GM21825 (cell line): ENCODE measurements around the gene SRRT.
"Not testable (repeated sequence)": the region's sequence is repeated elsewhere in the genome, so short reads cannot be mapped to it uniquely, and the experiment has no call there.

ENCODE experiments used
- ATAC-seq: cut with Tn5 transposase; IDR thresholded peaks from one replicate; pipeline ENCODE4 v1.9.1; 2021; ENCODE audit warnings: mild to moderate bottlenecking, moderate library complexity; ENCODE audit not compliant: unreplicated experiment

The SRRT gene

GRCh38 chr7:100893318-100893895 lies 18.5 kb downstream of the SRRT start:
- ATAC-seq, result no peak

- ATAC-seq, result no peak
Measured at GRCh38 chr7:100893910-100894721, 19.2 kb downstream of the SRRT start.

GRCh38 chr7:100894860-100895700 lies 20.2 kb downstream of the SRRT start:
- ATAC-seq, result no peak

- ATAC-seq, result no peak
Measured at GRCh38 chr7:100895701-100895955, 20.7 kb downstream of the SRRT start, which contains the start of gene ACHE. ACHE (minus strand) TSS chr7:100895888; CDS start chr7:100894232, 1,656 bp downstream.

GRCh38 chr7:100895956-100896731 lies 21.2 kb downstream of the SRRT start:
- ATAC-seq, result no peak

GRCh38 chr7:100896732-100897608 lies 22.1 kb downstream of the SRRT start:
- ATAC-seq, result no peak

- no peak for ATAC-seq
Measured at GRCh38 chr7:100897772-100898454, 23.0 kb downstream of the SRRT start.

GRCh38 chr7:100899432-100899831 lies 24.5 kb downstream of the SRRT start:
- ATAC-seq, result no peak

GRCh38 chr7:100900978-100901377 lies 26.1 kb downstream of the SRRT start:
- no peak for ATAC-seq

GRCh38 chr7:100901921-100902332 lies 27.0 kb downstream of the SRRT start:
- no peak for ATAC-seq

GRCh38 chr7:100902638-100903037 lies 27.7 kb downstream of the SRRT start:
- no peak for ATAC-seq

GRCh38 chr7:100908512-100908911 lies 33.6 kb downstream of the SRRT start:
- no peak for ATAC-seq

GRCh38 chr7:100910443-100910842 lies 35.5 kb downstream of the SRRT start:
- ATAC-seq, result not testable (repeated sequence)

- no peak for ATAC-seq
Measured at GRCh38 chr7:100911484-100911883, 36.6 kb downstream of the SRRT start.

- no peak for ATAC-seq
Measured at GRCh38 chr7:100914208-100914878, 39.4 kb downstream of the SRRT start.

GRCh38 chr7:100914879-100915447 lies 40.1 kb downstream of the SRRT start:
- ATAC-seq, result no peak

- not testable (repeated sequence) for ATAC-seq
Measured at GRCh38 chr7:100919335-100919734, 44.4 kb downstream of the SRRT start.

- not testable (repeated sequence) for ATAC-seq
Measured at GRCh38 chr7:100919779-100920437, 45.0 kb downstream of the SRRT start.
